IPS-18a (cell line): ENCODE measurements around the gene EDEM1.

Source experiments
- H3K27ac ChIP-seq: one replicate; pipeline ENCODE4 v1.5.1; 2013; ENCODE audit warnings: low read length
- H3K27me3 ChIP-seq: one replicate; pipeline ENCODE4 v1.6.1; 2013; ENCODE audit warnings: mild to moderate bottlenecking, low read length; ENCODE audit not compliant: control insufficient read depth, insufficient read depth
- H3K36me3 ChIP-seq: one replicate; pipeline ENCODE4 v1.6.1; 2013; ENCODE audit warnings: low read depth, low read length; ENCODE audit not compliant: control insufficient read depth
- H3K4me1 ChIP-seq: one replicate; pipeline ENCODE4 v1.6.1; 2013; ENCODE audit warnings: low read depth, low read length; ENCODE audit not compliant: control insufficient read depth
- H3K4me3 ChIP-seq: one replicate; pipeline ENCODE4 v1.5.1; 2013; ENCODE audit warnings: low read length
- H3K9ac ChIP-seq: one replicate; pipeline ENCODE4 v1.6.1; 2013; ENCODE audit warnings: mild to moderate bottlenecking, low read length, moderate library complexity
- H3K9me3 ChIP-seq: one replicate; pipeline ENCODE4 v1.6.1; 2013; ENCODE audit warnings: low read depth, low read length; ENCODE audit not compliant: control insufficient read depth

The EDEM1 gene

GRCh38 chr3:5221701-5222100, 34.2 kb downstream of the EDEM1 start:
- Histone ChIP-seq H3K9me3 (no peaks in the 10 kb centered on the region), H3K36me3 (no peaks in the 10 kb centered on the region), H3K9ac (no peak overlapping the region), H3K27ac (no peak overlapping the region), H3K27me3 (no peaks in the 10 kb centered on the region), H3K4me3 (no peak overlapping the region), H3K4me1 (peaks cover 31% of the 10 kb centered on the region)

- Histone ChIP-seq H3K27me3 (no peaks in the 10 kb centered on the region), H3K27ac (no peak overlapping the region), H3K9ac (no peak overlapping the region), H3K9me3 (no peaks in the 10 kb centered on the region), H3K4me1 (peaks cover 28% of the 10 kb centered on the region), H3K36me3 (no peaks in the 10 kb centered on the region), H3K4me3 (no peak overlapping the region)
Measured at GRCh38 chr3:5222283-5223005, 34.9 kb downstream of the EDEM1 start.

- H3K9me3 ChIP-seq = no peaks in the 10 kb centered on the region
- no peak overlapping the region for H3K9ac ChIP-seq
- no peak overlapping the region for H3K4me3 ChIP-seq
- H3K4me1 ChIP-seq = peaks cover 5% of the 10 kb centered on the region
- no peaks in the 10 kb centered on the region for H3K27me3 ChIP-seq
- H3K36me3 ChIP-seq = no peaks in the 10 kb centered on the region
- H3K27ac ChIP-seq = no peak overlapping the region
Measured at GRCh38 chr3:5226783-5227182, 39.3 kb downstream of the EDEM1 start.

GRCh38 chr3:5227812-5228211, 40.3 kb downstream of the EDEM1 start:
- Histone ChIP-seq H3K4me1 (peaks cover 2% of the 10 kb centered on the region), H3K9ac (no peak overlapping the region), H3K27ac (no peak overlapping the region), H3K4me3 (no peak overlapping the region), H3K9me3 (no peaks in the 10 kb centered on the region), H3K27me3 (no peaks in the 10 kb centered on the region), H3K36me3 (no peaks in the 10 kb centered on the region)

- Histone ChIP-seq H3K27ac (no peak overlapping the region), H3K4me3 (no peak overlapping the region), H3K9me3 (no peaks in the 10 kb centered on the region), H3K4me1 (no peaks in the 10 kb centered on the region), H3K36me3 (no peaks in the 10 kb centered on the region), H3K27me3 (no peaks in the 10 kb centered on the region), H3K9ac (no peak overlapping the region)
Measured at GRCh38 chr3:5229414-5229813, 41.9 kb downstream of the EDEM1 start.

- Histone ChIP-seq H3K27ac (no peak overlapping the region), H3K9me3 (no peaks in the 10 kb centered on the region), H3K4me1 (no peaks in the 10 kb centered on the region), H3K36me3 (no peaks in the 10 kb centered on the region), H3K9ac (no peak overlapping the region), H3K27me3 (no peaks in the 10 kb centered on the region), H3K4me3 (no peak overlapping the region)
Measured at GRCh38 chr3:5231074-5231473, 43.6 kb downstream of the EDEM1 start.

- Histone ChIP-seq H3K36me3 (no peaks in the 10 kb centered on the region), H3K27me3 (no peaks in the 10 kb centered on the region), H3K9ac (no peak overlapping the region), H3K4me1 (no peaks in the 10 kb centered on the region), H3K27ac (no peak overlapping the region), H3K4me3 (no peak overlapping the region), H3K9me3 (no peaks in the 10 kb centered on the region)
Measured at GRCh38 chr3:5231487-5231886, 44.0 kb downstream of the EDEM1 start.

GRCh38 chr3:5232570-5232969, 45.1 kb downstream of the EDEM1 start:
- H3K4me3 ChIP-seq = no peak overlapping the region
- no peak overlapping the region for H3K9ac ChIP-seq
- H3K27me3 ChIP-seq = no peaks in the 10 kb centered on the region
- no peak overlapping the region for H3K27ac ChIP-seq
- H3K9me3 ChIP-seq = no peaks in the 10 kb centered on the region
- no peaks in the 10 kb centered on the region for H3K36me3 ChIP-seq
- no peaks in the 10 kb centered on the region for H3K4me1 ChIP-seq

- no peaks in the 10 kb centered on the region for H3K36me3 ChIP-seq
- no peaks in the 10 kb centered on the region for H3K27me3 ChIP-seq
- no peaks in the 10 kb centered on the region for H3K9me3 ChIP-seq
- H3K4me3 ChIP-seq = no peak overlapping the region
- H3K9ac ChIP-seq = no peak overlapping the region
- H3K27ac ChIP-seq = no peak overlapping the region
- H3K4me1 ChIP-seq = no peaks in the 10 kb centered on the region
Measured at GRCh38 chr3:5233026-5233425, 45.5 kb downstream of the EDEM1 start.

GRCh38 chr3:5235655-5236054, 48.1 kb downstream of the EDEM1 start:
- Histone ChIP-seq H3K36me3 (no peaks in the 10 kb centered on the region), H3K4me1 (no peaks in the 10 kb centered on the region), H3K27me3 (no peaks in the 10 kb centered on the region), H3K9ac (no peak overlapping the region), H3K4me3 (no peak overlapping the region), H3K9me3 (no peaks in the 10 kb centered on the region), H3K27ac (no peak overlapping the region)

GRCh38 chr3:5238545-5238944, 51.0 kb downstream of the EDEM1 start:
- Histone ChIP-seq H3K27ac (no peak overlapping the region), H3K9me3 (peaks cover 3% of the 10 kb centered on the region), H3K4me1 (no peaks in the 10 kb centered on the region), H3K9ac (no peak overlapping the region), H3K4me3 (no peak overlapping the region), H3K27me3 (no peaks in the 10 kb centered on the region), H3K36me3 (no peaks in the 10 kb centered on the region)

- Histone ChIP-seq H3K4me1 (no peaks in the 10 kb centered on the region), H3K9ac (no peak overlapping the region), H3K36me3 (no peaks in the 10 kb centered on the region), H3K27me3 (no peaks in the 10 kb centered on the region), H3K4me3 (no peak overlapping the region), H3K9me3 (peaks cover 5% of the 10 kb centered on the region), H3K27ac (no peak overlapping the region)
Measured at GRCh38 chr3:5239602-5240001, 52.1 kb downstream of the EDEM1 start.
